ENCODE data around the gene ARF1. TPM values are rescaled to one million over a fixed set of nuclear protein-coding genes. Genes with fewer than 3 reads are reported as not detected.
A peak's percentile ranks its signal among the peaks of the same experiment; 100 is the strongest.

The ARF1 gene
- total and polyA plus RNA-seq, 2 of the 8 experiments (the other 6 are each of a cell fraction or from before 2014, with no cell fraction given) = 265 to 471 TPM

DNA sequence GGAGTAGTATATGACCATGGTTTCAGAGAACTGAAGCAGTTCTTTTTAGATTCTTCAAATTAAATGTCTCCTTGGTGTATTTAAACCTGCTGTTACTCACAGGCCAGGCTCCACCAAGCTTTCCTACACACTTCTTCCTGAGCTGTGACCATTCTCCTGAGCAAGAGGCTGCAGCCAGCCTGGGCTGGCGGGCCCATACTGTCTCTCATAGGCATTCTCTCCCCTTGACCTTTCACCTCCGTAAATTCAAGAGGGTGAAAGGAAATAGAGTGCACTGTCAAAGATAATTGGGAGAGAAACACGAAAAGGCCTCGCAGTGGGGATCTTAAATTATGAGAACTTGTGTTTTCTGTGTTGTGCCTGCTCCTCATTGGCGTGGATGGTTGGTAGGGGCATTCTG, 2.3 kb downstream of the ARF1 start:
- peaks cover 22% of the 10 kb centered on the region for H3K79me1 ChIP-seq (ENCODE audit: low read depth, low read length)
- H3K4me2 ChIP-seq (ENCODE audit: insufficient read depth in 1 of 2, low read depth in 2 of 2, low read length in 2 of 2) = peak overlapping the region; percentile 73 to 92; a peak in 2 of 4 replicates
- H3K9me3 ChIP-seq (ENCODE audit: insufficient read depth in 2 of 2, low read depth in 1 of 2, low read length in 1 of 2) = no peaks in the 10 kb centered on the region
- peaks cover 69 to 71% of the 10 kb centered on the region in 2 experiments for H3K79me2 ChIP-seq (ENCODE audit: control insufficient read depth in 1 of 2, insufficient read depth in 2 of 2, low read length in 2 of 2)
- POLR2A ChIA-PET (ENCODE audit: partially characterized antibody) = interaction anchor here (2.2 to 4.3 kb wide), 3 partner anchors 8 to 21 kb away, joined by 7 to 27 read pairs (median 11); no protein-coding TSS in a partner anchor
- no peaks in the 10 kb centered on the region for H3K36me3 ChIP-seq (ENCODE audit: control insufficient read depth in 2 of 4, insufficient read depth in 4 of 4, low read length in 3 of 4)
- no peak overlapping the region for H3K56ac ChIP-seq (replicated peaks; ENCODE audit: insufficient read length, low read depth, low read length)
- H4K91ac ChIP-seq (replicated peaks; ENCODE audit: insufficient read length, low read length) = no peak overlapping the region
- no peak overlapping the region for H3K4ac ChIP-seq (replicated peaks; ENCODE audit: insufficient read length, low read depth, low read length)
- no peak overlapping the region for H2BK12ac ChIP-seq (ENCODE audit: low read depth, low read length)
- CTCF ChIA-PET (ENCODE audit: partially characterized antibody) = interaction anchor here (1.3 to 2.2 kb wide), 3 partner anchors 8 to 85 kb away, joined by 3 to 8 read pairs (median 7); no protein-coding TSS in a partner anchor
- H3K23me2 ChIP-seq (ENCODE audit: low read depth, low read length) = peaks cover 15% of the 10 kb centered on the region
- DNase-seq (ENCODE audit: low read depth in 1 of 2, low spot score in 2 of 2) (no peak), FAIRE-seq (no peak)
- H2BK20ac ChIP-seq (ENCODE audit: low read length) = no peak overlapping the region
- no peak overlapping the region for H2BK5ac ChIP-seq (ENCODE audit: low read depth, low read length)
- no peak overlapping the region for H4K5ac ChIP-seq (ENCODE audit: insufficient read length, low read depth, low read length)
- no peak overlapping the region for H2AK5ac ChIP-seq (ENCODE audit: low read depth, low read length)
- H2BK15ac ChIP-seq (ENCODE audit: low read length) = no peak overlapping the region
- peaks cover 0 to 3% (median 2%) of the 10 kb centered on the region in 4 experiments; a peak in 3 of 7 replicates for H3K27me3 ChIP-seq (replicated peaks in 1 of 4; ENCODE audit: control insufficient read depth in 3 of 4, extremely low read depth in 1 of 4, insufficient read depth in 3 of 4, low read length in 3 of 4)
- H3K9ac ChIP-seq (replicated peaks in 1 of 4; ENCODE audit: extremely low read depth in 1 of 4, low read depth in 3 of 4, low read length in 3 of 4) = no peak overlapping the region
- no peak overlapping the region for H2AFZ ChIP-seq (ENCODE audit: low read length)
- no peak overlapping the region for H4K8ac ChIP-seq (ENCODE audit: extremely low read depth, insufficient read depth, low read length)
- H4K20me1 ChIP-seq (replicated peaks in 1 of 2; ENCODE audit: control insufficient read depth in 1 of 2, insufficient read depth in 2 of 2, low read length in 2 of 2) = peaks cover 48 to 63% of the 10 kb centered on the region in 2 experiments
- peak overlapping the region in 1 of 4 experiments; percentile 99; a peak in 1 of 8 replicates for H3K4me3 ChIP-seq (ENCODE audit: extremely low read depth in 1 of 4, insufficient read depth in 2 of 4, low read depth in 3 of 4, low read length in 4 of 4)
- WGBS, 2 experiments (ENCODE audit: extremely low coverage in 1 of 2, insufficient coverage in 1 of 2, insufficient read length in 1 of 2, insufficient replicate concordance in 2 of 2, low coverage in 1 of 2, low lambda C conversion rate in 2 of 2, missing lambda C conversion rate in 1 of 2) = 90% methylated on average over 5 of the region's 5 CpGs; no CpG with 5 or more reads in 1 of the 2 experiments
- H2BK120ac ChIP-seq (replicated peaks; ENCODE audit: low read depth, low read length) = no peak overlapping the region
- H3K4me1 ChIP-seq (replicated peaks in 1 of 4; ENCODE audit: control insufficient read depth in 3 of 4, insufficient read depth in 4 of 4, low read length in 3 of 4) = peaks cover 7 to 22% (median 10%) of the 10 kb centered on the region in 4 experiments
- no peak overlapping the region for H3K27ac ChIP-seq (ENCODE audit: low read depth, low read length)
- no peak overlapping the region for H3K23ac ChIP-seq (ENCODE audit: insufficient read length)
- no peak overlapping the region for H3K18ac ChIP-seq (ENCODE audit: extremely low read depth, low read length)
- no peak overlapping the region for H3K14ac ChIP-seq (ENCODE audit: insufficient read length)
- no peak for TF ChIP-seq SP1 (IDR thresholded peaks at IDR 0.05; ENCODE audit: low read depth, low read length)
- no peak for TF ChIP-seq EP300 (IDR thresholded peaks at IDR 0.05; ENCODE audit: borderline replicate concordance in 1 of 2, low read depth in 2 of 2, low read length in 2 of 2)
- TF ChIP-seq RNF2 (IDR thresholded peaks at IDR 0.05; ENCODE audit: borderline replicate concordance, low read depth, low read length, missing control alignments, poor library complexity, severe bottlenecking) = no peak
- TF ChIP-seq, protein P1, sequence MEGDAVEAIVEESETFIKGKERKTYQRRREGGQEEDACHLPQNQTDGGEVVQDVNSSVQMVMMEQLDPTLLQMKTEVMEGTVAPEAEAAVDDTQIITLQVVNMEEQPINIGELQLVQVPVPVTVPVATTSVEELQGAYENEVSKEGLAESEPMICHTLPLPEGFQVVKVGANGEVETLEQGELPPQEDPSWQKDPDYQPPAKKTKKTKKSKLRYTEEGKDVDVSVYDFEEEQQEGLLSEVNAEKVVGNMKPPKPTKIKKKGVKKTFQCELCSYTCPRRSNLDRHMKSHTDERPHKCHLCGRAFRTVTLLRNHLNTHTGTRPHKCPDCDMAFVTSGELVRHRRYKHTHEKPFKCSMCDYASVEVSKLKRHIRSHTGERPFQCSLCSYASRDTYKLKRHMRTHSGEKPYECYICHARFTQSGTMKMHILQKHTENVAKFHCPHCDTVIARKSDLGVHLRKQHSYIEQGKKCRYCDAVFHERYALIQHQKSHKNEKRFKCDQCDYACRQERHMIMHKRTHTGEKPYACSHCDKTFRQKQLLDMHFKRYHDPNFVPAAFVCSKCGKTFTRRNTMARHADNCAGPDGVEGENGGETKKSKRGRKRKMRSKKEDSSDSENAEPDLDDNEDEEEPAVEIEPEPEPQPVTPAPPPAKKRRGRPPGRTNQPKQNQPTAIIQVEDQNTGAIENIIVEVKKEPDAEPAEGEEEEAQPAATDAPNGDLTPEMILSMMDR (IDR thresholded peaks at IDR 0.05; ENCODE audit: control extremely low read depth in 1 of 3, insufficient read depth in 1 of 3, low read depth in 1 of 3, low read length in 3 of 3) = no peak
- TF ChIP-seq, protein P2, sequence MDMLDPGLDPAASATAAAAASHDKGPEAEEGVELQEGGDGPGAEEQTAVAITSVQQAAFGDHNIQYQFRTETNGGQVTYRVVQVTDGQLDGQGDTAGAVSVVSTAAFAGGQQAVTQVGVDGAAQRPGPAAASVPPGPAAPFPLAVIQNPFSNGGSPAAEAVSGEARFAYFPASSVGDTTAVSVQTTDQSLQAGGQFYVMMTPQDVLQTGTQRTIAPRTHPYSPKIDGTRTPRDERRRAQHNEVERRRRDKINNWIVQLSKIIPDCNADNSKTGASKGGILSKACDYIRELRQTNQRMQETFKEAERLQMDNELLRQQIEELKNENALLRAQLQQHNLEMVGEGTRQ (IDR thresholded peaks at IDR 0.05; ENCODE audit: low read length) = no peak
- no peak for TF ChIP-seq TAF1 (IDR thresholded peaks at IDR 0.05; ENCODE audit: low read depth, low read length)
- no peak for TF ChIP-seq POLR2A (IDR thresholded peaks at IDR 0.05; ENCODE audit: control extremely low read depth in 1 of 2, low read depth in 2 of 2, low read length in 2 of 2)
- no peak for TF ChIP-seq POU5F1 (IDR thresholded peaks at IDR 0.05; ENCODE audit: low read depth, low read length)
- TF ChIP-seq NANOG (IDR thresholded peaks at IDR 0.05; ENCODE audit: insufficient read depth, low read depth, low read length, poor library complexity, severe bottlenecking) = no peak
